MM.1S (cell line): ENCODE measurements around the gene BNC1.

Source experiments
- EZH2 ChIP-seq: fragments of 300-600 bp; sonication (generic); optimal IDR thresholded peaks from 2 replicates; pipeline ENCODE3; 2017; ENCODE audit warnings: low read depth, mild to moderate bottlenecking, antibody characterized with exemption, low read length, mixed read lengths
- TF ChIP-seq, protein P1 (sequence below): fragments of 300-600 bp; sonication (generic); IDR thresholded peaks from 2 replicates; pipeline ENCODE4 v1.5.1; 2016; ENCODE audit warnings: antibody characterized with exemption, low read length, mixed read lengths

DNA sequence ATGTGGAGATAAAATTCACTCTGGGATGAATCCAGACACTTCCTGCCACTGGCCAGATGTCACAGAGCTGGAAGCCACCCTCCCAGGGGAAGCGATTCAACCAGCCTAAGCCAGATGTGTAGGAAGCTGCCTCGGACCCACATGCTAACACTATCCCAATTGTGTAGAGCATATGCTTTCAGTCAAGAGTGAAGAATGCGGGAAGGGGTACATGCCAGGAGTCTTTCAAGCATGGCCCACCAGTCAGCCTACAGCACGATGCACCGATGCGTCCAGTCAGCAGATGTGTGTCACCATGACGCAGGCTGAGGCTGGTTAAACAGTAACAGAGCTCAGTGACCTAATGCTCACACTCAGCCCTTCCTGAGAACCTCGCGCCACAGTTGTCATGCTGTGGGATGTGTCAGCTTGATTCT, 38.8 kb upstream of the BNC1 start:
- TF ChIP-seq, protein P1, sequence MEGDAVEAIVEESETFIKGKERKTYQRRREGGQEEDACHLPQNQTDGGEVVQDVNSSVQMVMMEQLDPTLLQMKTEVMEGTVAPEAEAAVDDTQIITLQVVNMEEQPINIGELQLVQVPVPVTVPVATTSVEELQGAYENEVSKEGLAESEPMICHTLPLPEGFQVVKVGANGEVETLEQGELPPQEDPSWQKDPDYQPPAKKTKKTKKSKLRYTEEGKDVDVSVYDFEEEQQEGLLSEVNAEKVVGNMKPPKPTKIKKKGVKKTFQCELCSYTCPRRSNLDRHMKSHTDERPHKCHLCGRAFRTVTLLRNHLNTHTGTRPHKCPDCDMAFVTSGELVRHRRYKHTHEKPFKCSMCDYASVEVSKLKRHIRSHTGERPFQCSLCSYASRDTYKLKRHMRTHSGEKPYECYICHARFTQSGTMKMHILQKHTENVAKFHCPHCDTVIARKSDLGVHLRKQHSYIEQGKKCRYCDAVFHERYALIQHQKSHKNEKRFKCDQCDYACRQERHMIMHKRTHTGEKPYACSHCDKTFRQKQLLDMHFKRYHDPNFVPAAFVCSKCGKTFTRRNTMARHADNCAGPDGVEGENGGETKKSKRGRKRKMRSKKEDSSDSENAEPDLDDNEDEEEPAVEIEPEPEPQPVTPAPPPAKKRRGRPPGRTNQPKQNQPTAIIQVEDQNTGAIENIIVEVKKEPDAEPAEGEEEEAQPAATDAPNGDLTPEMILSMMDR: no peak
- TF ChIP-seq EZH2: no peak
